ENCODE results near the gene BTBD9. TPM values are rescaled to one million over a fixed set of nuclear protein-coding genes. Genes with fewer than 3 reads are reported as not detected.

Gene BTBD9
- total RNA-seq, 2 donors from 2014 or later = 14.2 to 18.2 TPM

- DNase-seq (ENCODE audit: low spot score) = no peak
- Histone ChIP-seq H3K27ac (no peak overlapping the region), H3K9me3 (no peaks in the 10 kb centered on the region), H3K4me3 (no peak overlapping the region), H3K36me3 (no peaks in the 10 kb centered on the region), H3K4me1 (no peaks in the 10 kb centered on the region), H3K27me3 (no peaks in the 10 kb centered on the region)
- TF ChIP-seq, protein P1, sequence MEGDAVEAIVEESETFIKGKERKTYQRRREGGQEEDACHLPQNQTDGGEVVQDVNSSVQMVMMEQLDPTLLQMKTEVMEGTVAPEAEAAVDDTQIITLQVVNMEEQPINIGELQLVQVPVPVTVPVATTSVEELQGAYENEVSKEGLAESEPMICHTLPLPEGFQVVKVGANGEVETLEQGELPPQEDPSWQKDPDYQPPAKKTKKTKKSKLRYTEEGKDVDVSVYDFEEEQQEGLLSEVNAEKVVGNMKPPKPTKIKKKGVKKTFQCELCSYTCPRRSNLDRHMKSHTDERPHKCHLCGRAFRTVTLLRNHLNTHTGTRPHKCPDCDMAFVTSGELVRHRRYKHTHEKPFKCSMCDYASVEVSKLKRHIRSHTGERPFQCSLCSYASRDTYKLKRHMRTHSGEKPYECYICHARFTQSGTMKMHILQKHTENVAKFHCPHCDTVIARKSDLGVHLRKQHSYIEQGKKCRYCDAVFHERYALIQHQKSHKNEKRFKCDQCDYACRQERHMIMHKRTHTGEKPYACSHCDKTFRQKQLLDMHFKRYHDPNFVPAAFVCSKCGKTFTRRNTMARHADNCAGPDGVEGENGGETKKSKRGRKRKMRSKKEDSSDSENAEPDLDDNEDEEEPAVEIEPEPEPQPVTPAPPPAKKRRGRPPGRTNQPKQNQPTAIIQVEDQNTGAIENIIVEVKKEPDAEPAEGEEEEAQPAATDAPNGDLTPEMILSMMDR (IDR thresholded peaks at IDR 0.05) = no peak
These were observed 467.6 kb downstream of the BTBD9 start for GRCh38 chr6:38171997-38172738.

DNA sequence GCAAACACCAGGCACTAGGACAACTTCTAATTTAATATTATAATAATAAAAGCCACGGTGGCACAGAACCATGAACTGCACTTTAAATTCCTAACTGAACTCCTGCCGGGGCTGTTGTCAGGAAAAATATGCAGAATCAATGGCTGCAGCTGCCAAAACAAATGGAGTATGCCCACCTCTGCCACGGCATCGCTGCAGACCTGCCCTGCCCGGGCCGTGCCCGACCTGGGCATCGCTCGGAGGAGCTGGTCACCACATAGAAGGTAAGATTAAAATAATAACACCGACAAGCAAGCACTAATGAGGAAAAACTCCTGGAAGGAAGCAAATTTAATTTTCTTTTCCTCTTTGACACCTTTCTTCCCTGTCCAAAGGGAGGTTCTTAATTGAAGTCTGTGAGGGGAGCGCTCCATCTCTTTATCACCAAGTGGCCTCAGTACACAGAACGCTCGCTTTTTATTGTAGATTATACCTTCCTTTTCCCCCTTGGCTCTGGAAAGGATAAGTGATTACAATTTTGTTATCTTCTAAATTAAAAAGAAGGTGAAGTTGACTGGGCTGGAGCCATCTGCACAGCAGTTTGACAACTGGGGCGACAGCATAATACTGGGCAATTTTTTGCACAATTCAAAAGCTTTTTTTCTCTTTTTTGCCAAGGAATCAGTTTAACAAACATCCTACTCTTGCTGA lies 468.9 kb downstream of the BTBD9 start:
- H3K27ac ChIP-seq = no peak overlapping the region
- H3K4me3 ChIP-seq = no peak overlapping the region
- DNase-seq (ENCODE audit: low spot score) = no peak
- no peaks in the 10 kb centered on the region for H3K4me1 ChIP-seq
- H3K36me3 ChIP-seq = no peaks in the 10 kb centered on the region
- TF ChIP-seq, protein P1 (IDR thresholded peaks at IDR 0.05) = no peak
- no peaks in the 10 kb centered on the region for H3K9me3 ChIP-seq
- H3K27me3 ChIP-seq = no peaks in the 10 kb centered on the region

DNA sequence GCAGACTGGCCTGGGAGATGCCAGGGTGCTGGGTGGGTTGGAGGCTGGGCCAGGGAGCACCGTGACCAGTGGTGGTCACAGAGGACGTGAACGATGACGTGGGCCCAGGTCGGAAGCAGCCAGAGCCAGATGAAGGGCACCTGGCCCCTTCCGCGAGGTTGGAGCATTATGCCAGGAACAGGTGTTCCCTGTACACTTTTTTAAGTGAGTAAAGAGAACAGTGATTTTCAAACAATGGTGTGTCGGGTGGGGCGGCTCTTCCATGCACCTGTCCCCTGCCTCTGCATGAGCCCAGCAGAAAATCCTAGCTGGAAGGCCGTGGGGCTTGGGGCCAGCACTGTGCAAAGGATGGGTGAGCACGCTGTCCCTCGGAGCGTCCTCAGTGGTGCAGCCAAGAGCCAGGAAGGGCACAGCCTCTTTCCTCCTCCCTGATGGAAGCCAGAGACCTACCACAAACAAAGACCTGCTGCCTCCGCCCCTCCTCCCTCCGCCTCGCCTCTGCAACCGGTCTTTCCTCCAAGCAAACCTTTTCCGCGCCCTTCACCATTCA lies 469.7 kb downstream of the BTBD9 start:
- no peak overlapping the region for H3K27ac ChIP-seq
- no peaks in the 10 kb centered on the region for H3K9me3 ChIP-seq
- H3K27me3 ChIP-seq = no peaks in the 10 kb centered on the region
- no peaks in the 10 kb centered on the region for H3K36me3 ChIP-seq
- H3K4me3 ChIP-seq = no peak overlapping the region
- no peak for DNase-seq (ENCODE audit: low spot score)
- TF ChIP-seq, protein P1 (IDR thresholded peaks at IDR 0.05) = no peak
- H3K4me1 ChIP-seq = no peaks in the 10 kb centered on the region

- H3K27me3 ChIP-seq = no peaks in the 10 kb centered on the region
- H3K9me3 ChIP-seq = no peaks in the 10 kb centered on the region
- H3K4me1 ChIP-seq = no peaks in the 10 kb centered on the region
- no peak overlapping the region for H3K27ac ChIP-seq
- H3K4me3 ChIP-seq = no peak overlapping the region
- DNase-seq (ENCODE audit: low spot score) = no peak
- TF ChIP-seq, protein P1 (IDR thresholded peaks at IDR 0.05) = no peak
- no peaks in the 10 kb centered on the region for H3K36me3 ChIP-seq
These were observed 470.3 kb downstream of the BTBD9 start for GRCh38 chr6:38169221-38169976.

DNA sequence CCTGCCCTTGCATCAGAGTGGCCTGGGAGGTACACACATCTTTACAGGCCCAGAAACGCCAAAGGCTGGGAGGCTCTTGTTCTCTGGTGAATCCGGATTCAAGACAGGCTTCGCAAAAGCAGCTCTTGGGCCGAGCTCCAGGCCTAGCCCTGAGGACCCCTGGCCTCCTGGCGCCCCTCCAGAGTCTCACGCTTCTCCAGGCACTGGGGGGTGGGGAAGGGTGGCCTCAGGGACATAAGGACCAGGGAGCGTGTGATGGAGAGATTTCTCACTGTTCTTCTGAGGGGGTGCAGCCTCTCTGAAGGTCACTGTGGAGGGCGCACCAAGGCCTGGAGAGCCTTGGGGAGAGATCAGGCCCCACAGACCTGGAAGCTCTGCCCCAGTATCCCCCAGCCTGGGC lies 471.0 kb downstream of the BTBD9 start:
- H3K27me3 ChIP-seq = no peaks in the 10 kb centered on the region
- no peaks in the 10 kb centered on the region for H3K9me3 ChIP-seq
- no peak for DNase-seq (ENCODE audit: low spot score)
- no peak overlapping the region for H3K27ac ChIP-seq
- TF ChIP-seq, protein P1 (IDR thresholded peaks at IDR 0.05) = no peak
- H3K4me3 ChIP-seq = no peak overlapping the region
- H3K36me3 ChIP-seq = no peaks in the 10 kb centered on the region
- no peaks in the 10 kb centered on the region for H3K4me1 ChIP-seq

Data from right atrium auricular region (tissue), 2 donors.